Right renal pelvis (tissue), 4 donors: ENCODE measurements around the gene ARID1B. TPM values are rescaled to one million over a fixed set of nuclear protein-coding genes. Genes with fewer than 3 reads are reported as not detected.

Source experiments
- DNase-seq, 4 donors: peaks; one replicate each; pipeline ENCODE4 v3.0.0-alpha.2; 2013; ENCODE audit warnings: low read depth in 4 of 4, low spot score in 3 of 4, missing footprints in 1 of 4
- polyA plus RNA-seq, 4 donors: library from polyadenylated mRNA; unstranded; fragments of 120-200 nt; gene quantifications; one replicate each; pipeline ENCODE4 v1.2.1, GENCODE V29; 2013; ENCODE audit not compliant: insufficient read length in 4 of 4

The ARID1B gene
- polyA plus RNA-seq, 4 donors, result 64.5 to 84.5 (median 70.6) TPM

GRCh38 chr6:156790711-156791319, 13.6 kb downstream of the ARID1B start:
- DNase-seq, result no peak

- DNase-seq, result no peak
Measured at GRCh38 chr6:156791320-156791850, 14.2 kb downstream of the ARID1B start.

GRCh38 chr6:156793200-156793599, 16.0 kb downstream of the ARID1B start:
- DNase-seq, result no peak

- no peak for DNase-seq
Measured at GRCh38 chr6:156794546-156795354, 17.6 kb downstream of the ARID1B start.

- no peak for DNase-seq
Measured at GRCh38 chr6:156795825-156796224, 18.6 kb downstream of the ARID1B start.

GRCh38 chr6:156796627-156797026, 19.4 kb downstream of the ARID1B start:
- no peak for DNase-seq

- DNase-seq, result no peak
Measured at GRCh38 chr6:156797901-156798735, 20.9 kb downstream of the ARID1B start.

GRCh38 chr6:156801712-156802111, 24.5 kb downstream of the ARID1B start:
- DNase-seq, result no peak

- no peak for DNase-seq
Measured at GRCh38 chr6:156803353-156803752, 26.2 kb downstream of the ARID1B start.

- DNase-seq, result no peak
Measured at GRCh38 chr6:156804402-156804801, 27.2 kb downstream of the ARID1B start.

GRCh38 chr6:156806155-156806554, 29.0 kb downstream of the ARID1B start:
- DNase-seq, result no peak

GRCh38 chr6:156807028-156807427, 29.9 kb downstream of the ARID1B start:
- DNase-seq, result no peak

GRCh38 chr6:156807795-156808194, 30.6 kb downstream of the ARID1B start:
- no peak for DNase-seq

GRCh38 chr6:156808287-156808686, 31.1 kb downstream of the ARID1B start:
- no peak for DNase-seq

GRCh38 chr6:156809034-156809433, 31.9 kb downstream of the ARID1B start:
- DNase-seq, result no peak

GRCh38 chr6:156809446-156810178, 32.4 kb downstream of the ARID1B start:
- no peak for DNase-seq

- DNase-seq, result no peak
Measured at GRCh38 chr6:156814036-156814581, 36.9 kb downstream of the ARID1B start.

GRCh38 chr6:156816505-156816904, 39.3 kb downstream of the ARID1B start:
- no peak for DNase-seq

- DNase-seq, result no peak
Measured at GRCh38 chr6:156820089-156820798, 43.1 kb downstream of the ARID1B start.
